ENCODE measurements around the gene MT1M.
"Not testable (repeated sequence)": the region's sequence is repeated elsewhere in the genome, so short reads cannot be mapped to it uniquely, and the experiment has no call there.

MT1M gene

GRCh38 chr16:56621665-56622445 lies 10.6 kb upstream of the MT1M start:
- H3K79me1 ChIP-seq (replicated peaks; ENCODE audit: low read length, poor library complexity, severe bottlenecking); H3K14ac ChIP-seq (ENCODE audit: low read length in 2 of 2); H2BK15ac ChIP-seq (ENCODE audit: low read depth, poor library complexity, severe bottlenecking); H3K4me3 ChIP-seq (ENCODE audit: insufficient read depth in 1 of 2, low read depth in 1 of 2, low read length in 2 of 2); H3K23ac ChIP-seq (ENCODE audit: low read length in 2 of 2); H3K4me2 ChIP-seq (ENCODE audit: low read length, poor library complexity, severe bottlenecking); H2BK120ac ChIP-seq (ENCODE audit: low read depth, low read length); H3K9ac ChIP-seq (ENCODE audit: low read length); H3K36me3 ChIP-seq (ENCODE audit: control insufficient read depth in 1 of 2, insufficient read depth in 2 of 2, low read depth in 1 of 2, low read length in 2 of 2); H3K4ac ChIP-seq (ENCODE audit: low read depth in 1 of 2, low read length in 2 of 2); H3K27me3 ChIP-seq (ENCODE audit: control insufficient read depth in 1 of 2, insufficient read depth in 1 of 2, low read length in 2 of 2); H4K91ac ChIP-seq (ENCODE audit: low read length); H3K9me3 ChIP-seq (ENCODE audit: control insufficient read depth, low read length); H2BK5ac ChIP-seq (ENCODE audit: low read depth, low read length, poor library complexity, severe bottlenecking); H4K8ac ChIP-seq (ENCODE audit: low read length); H3K27ac ChIP-seq (ENCODE audit: low read length, poor library complexity, severe bottlenecking); H2BK12ac ChIP-seq (ENCODE audit: low read length in 2 of 2); H2AFZ ChIP-seq (ENCODE audit: low read depth, low read length); H2AK5ac ChIP-seq (ENCODE audit: low read length, severe bottlenecking); H3K18ac ChIP-seq (ENCODE audit: low read depth in 1 of 2, low read length in 2 of 2); DNase-seq: not testable (repeated sequence)
- 64% methylated on average over 4 of the region's 4 CpGs for WGBS
- H3K4me1 ChIP-seq (ENCODE audit: control insufficient read depth, insufficient read depth, low read depth, low read length), result peaks cover 37% of the 10 kb centered on the region

- peaks cover 24% of the 10 kb centered on the region for H3K4me1 ChIP-seq (ENCODE audit: control insufficient read depth, insufficient read depth, low read depth, low read length)
- not testable (repeated sequence) for H3K27ac ChIP-seq (ENCODE audit: low read length, poor library complexity, severe bottlenecking); H2BK15ac ChIP-seq (ENCODE audit: low read depth, poor library complexity, severe bottlenecking); DNase-seq; H2AFZ ChIP-seq (ENCODE audit: low read depth, low read length); H2BK12ac ChIP-seq (ENCODE audit: low read length in 2 of 2); H3K79me1 ChIP-seq (replicated peaks; ENCODE audit: low read length, poor library complexity, severe bottlenecking); H3K4me3 ChIP-seq (ENCODE audit: insufficient read depth in 1 of 2, low read depth in 1 of 2, low read length in 2 of 2); H2AK5ac ChIP-seq (ENCODE audit: low read length, severe bottlenecking); H3K4ac ChIP-seq (ENCODE audit: low read depth in 1 of 2, low read length in 2 of 2); H3K36me3 ChIP-seq (ENCODE audit: control insufficient read depth in 1 of 2, insufficient read depth in 2 of 2, low read depth in 1 of 2, low read length in 2 of 2); H3K9me3 ChIP-seq (ENCODE audit: control insufficient read depth, low read length); H2BK5ac ChIP-seq (ENCODE audit: low read depth, low read length, poor library complexity, severe bottlenecking); H3K14ac ChIP-seq (ENCODE audit: low read length in 2 of 2); H3K4me2 ChIP-seq (ENCODE audit: low read length, poor library complexity, severe bottlenecking); H4K8ac ChIP-seq (ENCODE audit: low read length); H3K23ac ChIP-seq (ENCODE audit: low read length in 2 of 2); H3K18ac ChIP-seq (ENCODE audit: low read depth in 1 of 2, low read length in 2 of 2); H3K9ac ChIP-seq (ENCODE audit: low read length); H4K91ac ChIP-seq (ENCODE audit: low read length); H2BK120ac ChIP-seq (ENCODE audit: low read depth, low read length); H3K27me3 ChIP-seq (ENCODE audit: control insufficient read depth in 1 of 2, insufficient read depth in 1 of 2, low read length in 2 of 2)
- 87% methylated on average over 5 of the region's 5 CpGs for WGBS
Measured at GRCh38 chr16:56623184-56623583, 9.3 kb upstream of the MT1M start.

- no peaks in the 10 kb centered on the region for H3K9me3 ChIP-seq (ENCODE audit: control insufficient read depth, low read length)
- no peak overlapping the region for H2AK5ac ChIP-seq (ENCODE audit: low read length, severe bottlenecking)
- H3K9ac ChIP-seq (ENCODE audit: low read length), result no peak overlapping the region
- H2BK5ac ChIP-seq (ENCODE audit: low read depth, low read length, poor library complexity, severe bottlenecking), result no peak overlapping the region
- H2AFZ ChIP-seq (ENCODE audit: low read depth, low read length), result no peak overlapping the region
- H4K8ac ChIP-seq (ENCODE audit: low read length), result no peak overlapping the region
- no peak overlapping the region for H4K91ac ChIP-seq (ENCODE audit: low read length)
- H3K23ac ChIP-seq (ENCODE audit: low read length in 2 of 2), result no peak overlapping the region
- no peak overlapping the region for H3K14ac ChIP-seq (ENCODE audit: low read length in 2 of 2)
- H3K4me2 ChIP-seq (ENCODE audit: low read length, poor library complexity, severe bottlenecking), result no peak overlapping the region
- H3K4me1 ChIP-seq (ENCODE audit: control insufficient read depth, insufficient read depth, low read depth, low read length), result peaks cover 22% of the 10 kb centered on the region
- no peak overlapping the region for H2BK120ac ChIP-seq (ENCODE audit: low read depth, low read length)
- no peak overlapping the region for H3K4me3 ChIP-seq (ENCODE audit: insufficient read depth in 1 of 2, low read depth in 1 of 2, low read length in 2 of 2)
- peak overlapping the region in 1 of 2 experiments; percentile 47 for H2BK12ac ChIP-seq (ENCODE audit: low read length in 2 of 2)
- H3K4ac ChIP-seq (ENCODE audit: low read depth in 1 of 2, low read length in 2 of 2), result no peak overlapping the region
- H3K27me3 ChIP-seq (ENCODE audit: control insufficient read depth in 1 of 2, insufficient read depth in 1 of 2, low read length in 2 of 2), result no peaks in the 10 kb centered on the region
- H3K18ac ChIP-seq (ENCODE audit: low read depth in 1 of 2, low read length in 2 of 2), result no peak overlapping the region
- no peak overlapping the region for H3K27ac ChIP-seq (ENCODE audit: low read length, poor library complexity, severe bottlenecking)
- WGBS, result 100% methylated on average over 1 of the region's 2 CpGs
- no peak for DNase-seq
- no peaks in the 10 kb centered on the region for H3K36me3 ChIP-seq (ENCODE audit: control insufficient read depth in 1 of 2, insufficient read depth in 2 of 2, low read depth in 1 of 2, low read length in 2 of 2)
- H2BK15ac ChIP-seq (ENCODE audit: low read depth, poor library complexity, severe bottlenecking), result no peak overlapping the region
- peaks cover 1% of the 10 kb centered on the region for H3K79me1 ChIP-seq (replicated peaks; ENCODE audit: low read length, poor library complexity, severe bottlenecking)
Measured at GRCh38 chr16:56623637-56624036, 8.8 kb upstream of the MT1M start.

GRCh38 chr16:56625140-56625942 lies 7.1 kb upstream of the MT1M start, which contains the start of gene MT1E:
MT1E (plus strand) TSS chr16:56625781; CDS start chr16:56625852, 71 bp downstream.
- WGBS, result 2% methylated on average over 60 of the region's 62 CpGs
- peak; percentile 84 for DNase-seq
- Histone ChIP-seq H2BK12ac (ENCODE audit: low read length in 2 of 2) (peak within 1 kb of the TSS; percentile 91 to 92), H3K9me3 (ENCODE audit: control insufficient read depth, low read length) (no peaks in the 10 kb centered on the region), H2BK120ac (ENCODE audit: low read depth, low read length) (peak within 1 kb of the TSS; percentile 96), H3K36me3 (ENCODE audit: control insufficient read depth in 1 of 2, insufficient read depth in 2 of 2, low read depth in 1 of 2, low read length in 2 of 2) (no peaks in the 10 kb centered on the region), H2BK5ac (ENCODE audit: low read depth, low read length, poor library complexity, severe bottlenecking) (peak within 1 kb of the TSS; percentile 36), H2AFZ (ENCODE audit: low read depth, low read length) (peak within 1 kb of the TSS; percentile 68), H3K14ac (ENCODE audit: low read length in 2 of 2) (peak within 1 kb of the TSS in 1 of 2 experiments; percentile 96), H2AK5ac (ENCODE audit: low read length, severe bottlenecking) (peak within 1 kb of the TSS; percentile 61), H4K8ac (ENCODE audit: low read length) (peak within 1 kb of the TSS; percentile 94), H3K27ac (ENCODE audit: low read length, poor library complexity, severe bottlenecking) (peak within 1 kb of the TSS; percentile 72), H3K79me1 (replicated peaks; ENCODE audit: low read length, poor library complexity, severe bottlenecking) (no peaks in the 10 kb centered on the region), H3K27me3 (ENCODE audit: control insufficient read depth in 1 of 2, insufficient read depth in 1 of 2, low read length in 2 of 2) (no peaks in the 10 kb centered on the region), H3K23ac (ENCODE audit: low read length in 2 of 2) (peak within 1 kb of the TSS in 1 of 2 experiments; percentile 34), H4K91ac (ENCODE audit: low read length) (peak within 1 kb of the TSS; percentile 97), H3K9ac (ENCODE audit: low read length) (peak within 1 kb of the TSS; percentile 94), H2BK15ac (ENCODE audit: low read depth, poor library complexity, severe bottlenecking) (peak within 1 kb of the TSS; percentile 88), H3K4me2 (ENCODE audit: low read length, poor library complexity, severe bottlenecking) (peak within 1 kb of the TSS; percentile 76), H3K4ac (ENCODE audit: low read depth in 1 of 2, low read length in 2 of 2) (peak within 1 kb of the TSS; percentile 84 to 93), H3K4me3 (ENCODE audit: insufficient read depth in 1 of 2, low read depth in 1 of 2, low read length in 2 of 2) (peak within 1 kb of the TSS; percentile 61 to 81), H3K18ac (ENCODE audit: low read depth in 1 of 2, low read length in 2 of 2) (peak within 1 kb of the TSS; percentile 92 to 97), H3K4me1 (ENCODE audit: control insufficient read depth, insufficient read depth, low read depth, low read length) (peaks cover 22% of the 10 kb centered on the region)

Measured in mesenchymal stem cell (in vitro differentiated cells and primary cell).